Lower leg skin (tissue), 3 donors: Measurements from ENCODE around the gene NPM3.

Experiments
- CTCF ChIP-seq, 3 donors: fragments of 450-650 bp; IDR thresholded peaks; one replicate each; pipeline ENCODE4 v1.5.1; 2016; ENCODE audit warnings: antibody characterized with exemption in 3 of 3, mild to moderate bottlenecking in 3 of 3, moderate library complexity in 2 of 3
- POLR2A ChIP-seq, 2 donors: fragments of 450-650 bp; IDR thresholded peaks; one replicate each; pipeline ENCODE4 v1.6.1; 2016 to 2017; ENCODE audit warnings: antibody characterized with exemption in 2 of 2, mild to moderate bottlenecking in 1 of 2, moderate library complexity in 1 of 2

- peak in 1 of 3 donors; percentile 48 for TF ChIP-seq CTCF (IDR thresholded peaks at IDR 0.05)
- no peak for TF ChIP-seq POLR2A (IDR thresholded peaks at IDR 0.05)
These were observed 2.2 kb downstream of the NPM3 start for GRCh38 chr10:101780818-101781654.
